Stimulated activated CD4-positive, alpha-beta T cell treated with anti-CD3 and anti-CD28 coated beads, Interleukin-1b, Interleukin-23, amount 100 ng/mL, for 4 hours (primary cell): ENCODE results near the gene TANC1.

Experiments
- DNase-seq, 2 donors: peaks; one replicate each; pipeline ENCODE4 v3.0.0-alpha.2; 2020; ENCODE audit warnings: low read depth in 2 of 2

TANC1 gene

DNA sequence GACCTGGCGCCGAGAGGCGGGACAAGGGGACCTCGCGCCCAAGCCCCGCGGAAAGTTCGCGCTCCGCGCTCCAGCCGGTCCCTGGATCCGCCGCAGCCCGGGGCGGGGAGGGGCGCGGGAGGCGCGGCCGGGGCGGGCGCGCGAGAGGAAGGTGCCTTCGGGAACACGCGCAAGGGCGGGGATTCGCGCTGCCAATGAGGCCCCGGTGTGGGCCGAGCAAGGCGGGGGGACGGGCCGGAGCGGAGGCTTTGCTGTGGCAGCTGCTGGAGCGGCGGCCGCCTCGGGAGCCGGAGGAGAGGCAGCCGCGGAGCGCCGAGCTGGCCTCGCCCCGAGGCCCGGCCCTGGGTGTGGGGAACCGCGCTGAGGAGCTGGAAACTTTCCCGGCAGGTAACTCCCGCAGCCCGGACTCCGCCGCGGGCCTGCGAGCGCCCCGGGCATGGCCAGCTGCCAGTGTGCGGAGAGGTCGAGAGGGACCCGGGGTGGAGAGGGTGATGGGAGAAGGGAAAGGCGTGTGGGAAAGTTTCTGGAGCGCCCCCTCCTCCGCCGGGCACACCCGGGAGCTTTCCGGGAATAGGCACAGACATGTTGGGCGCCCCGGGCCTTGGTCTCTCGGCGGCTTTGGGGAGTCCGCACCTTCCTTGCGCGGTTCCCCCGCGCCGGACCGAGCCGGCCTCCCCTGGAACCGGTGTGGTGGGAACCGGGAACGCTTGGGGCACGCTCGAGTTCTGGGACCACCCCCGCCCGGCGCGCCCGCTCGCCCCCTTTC, at the start of gene TANC1:
Gene TANC1, plus strand, starts transcription at position 245 of the 766 bp plus-strand sequence. CDS start 97,271 bp downstream, outside the sequence.
- DNase-seq: peak; percentile 5 to 47

DNA sequence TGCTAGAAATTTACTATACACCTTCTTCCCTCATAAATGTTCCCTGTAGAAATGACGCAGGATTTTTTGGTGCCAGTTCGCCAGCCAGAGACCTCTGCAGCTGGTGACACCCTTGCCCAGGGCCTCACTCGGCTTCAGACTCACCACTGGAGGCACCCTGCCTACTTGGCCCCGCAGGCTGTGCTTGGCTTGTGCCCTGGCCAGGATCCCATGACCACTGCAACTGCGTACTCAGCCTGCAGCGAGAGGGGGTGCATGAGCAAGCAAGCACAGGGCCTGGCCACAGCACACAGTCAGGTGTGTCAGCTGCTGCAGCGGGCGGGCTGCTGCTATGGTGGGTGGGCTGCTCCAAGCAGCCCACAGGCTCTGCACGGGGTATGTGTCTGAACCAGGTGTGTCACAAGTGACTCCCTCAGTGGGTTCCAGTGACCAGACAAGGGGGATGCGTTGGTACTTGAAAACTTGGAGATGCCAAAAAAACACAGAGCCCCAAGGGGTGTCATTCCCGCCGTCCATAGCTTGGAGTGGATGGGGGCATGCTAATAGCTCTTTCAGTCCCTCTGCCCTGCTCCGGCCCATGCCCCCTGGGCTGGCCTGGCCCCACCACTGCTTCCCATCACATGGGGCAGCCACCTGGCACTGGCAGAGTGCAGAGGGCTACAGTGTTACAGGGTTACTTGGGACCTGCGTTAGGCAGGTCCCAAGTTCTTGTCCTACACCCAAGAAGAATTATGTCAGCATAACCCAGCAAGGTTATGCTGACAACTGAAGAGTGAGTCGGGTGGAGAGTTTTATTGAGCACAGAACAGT, 46.6 kb upstream of the TANC1 start:
- no peak for DNase-seq

DNA sequence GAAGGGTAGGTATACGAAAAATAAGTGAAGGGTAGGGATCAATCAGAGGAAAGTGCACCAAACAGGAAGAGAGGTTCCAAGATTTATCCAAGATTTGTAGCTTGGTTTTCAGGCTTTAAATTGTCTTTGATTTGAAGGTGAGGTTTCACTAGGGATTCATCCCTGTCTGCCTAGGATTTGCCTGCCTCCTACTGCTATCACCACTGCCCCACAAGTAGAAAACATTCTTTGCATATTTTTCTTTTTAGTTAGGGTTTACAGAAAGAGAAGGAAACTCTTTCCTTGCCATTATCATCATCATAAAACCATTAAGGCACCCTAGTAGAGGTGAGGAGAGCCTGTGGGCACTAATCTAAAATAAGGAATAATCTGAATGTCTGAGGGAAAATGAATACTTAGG, 45.8 kb upstream of the TANC1 start:
- DNase-seq: no peak

DNA sequence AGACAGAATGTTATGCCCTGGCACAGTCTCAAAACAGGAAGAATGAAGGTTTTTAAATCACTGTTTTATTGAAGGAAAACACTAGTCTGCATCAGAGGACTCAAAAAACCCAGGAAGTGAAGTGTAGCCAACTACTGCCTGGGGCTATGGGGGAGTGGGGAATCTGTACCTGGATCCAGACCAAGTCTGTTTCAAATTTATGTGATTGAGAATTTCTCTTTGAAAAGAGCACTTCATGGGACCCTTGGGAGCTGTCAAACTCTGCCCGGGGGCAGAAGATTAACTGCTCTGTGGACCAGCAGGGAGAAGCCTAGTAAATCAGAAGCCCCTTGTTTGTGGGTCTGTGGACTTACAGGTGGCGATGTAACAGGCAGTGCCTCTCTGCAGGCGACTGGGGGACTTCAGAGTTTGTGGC, 45.3 kb upstream of the TANC1 start:
- DNase-seq: no peak

DNA sequence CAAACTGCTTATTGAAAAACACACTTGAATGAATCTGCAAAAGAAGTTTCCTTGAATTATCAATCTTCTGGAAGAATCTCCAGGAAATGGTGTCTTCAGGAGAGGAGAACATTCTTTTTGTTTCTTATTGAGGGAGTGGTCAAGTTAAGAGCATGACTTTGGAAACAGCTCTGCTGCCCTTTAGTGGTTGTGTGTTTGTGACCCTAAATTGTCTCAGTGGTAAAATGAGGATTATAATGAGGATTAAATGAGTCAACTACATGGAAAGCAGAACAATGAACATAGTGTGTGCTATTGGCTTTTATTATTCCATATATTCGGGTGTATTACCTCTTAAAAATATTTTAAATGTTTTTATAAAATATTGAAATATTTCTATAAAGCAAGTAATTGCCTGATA, 44.8 kb upstream of the TANC1 start:
- DNase-seq: no peak

DNA sequence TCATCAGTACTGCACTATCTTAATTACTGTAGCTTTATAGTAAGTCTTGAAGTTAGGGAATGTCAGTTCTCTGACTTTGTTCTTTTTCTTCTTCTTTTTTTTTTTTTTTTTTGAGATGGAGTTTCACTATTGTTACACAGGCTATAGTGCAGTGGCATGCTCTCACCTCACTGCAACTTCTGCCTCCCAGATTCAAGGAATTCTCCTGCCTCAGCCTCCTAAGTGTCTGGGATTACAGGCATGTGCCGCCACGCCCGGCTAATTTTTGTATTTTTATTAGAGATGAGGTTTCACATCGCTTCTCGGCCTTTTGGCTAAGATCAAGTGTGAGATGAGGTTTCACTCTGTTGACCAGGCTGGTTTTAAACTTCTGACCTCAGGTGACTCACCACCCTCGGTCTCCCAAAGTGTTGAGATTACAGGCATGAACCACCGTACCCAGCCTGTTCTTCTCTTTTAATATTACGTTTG, 41.9 kb upstream of the TANC1 start:
- DNase-seq: no peak

DNA sequence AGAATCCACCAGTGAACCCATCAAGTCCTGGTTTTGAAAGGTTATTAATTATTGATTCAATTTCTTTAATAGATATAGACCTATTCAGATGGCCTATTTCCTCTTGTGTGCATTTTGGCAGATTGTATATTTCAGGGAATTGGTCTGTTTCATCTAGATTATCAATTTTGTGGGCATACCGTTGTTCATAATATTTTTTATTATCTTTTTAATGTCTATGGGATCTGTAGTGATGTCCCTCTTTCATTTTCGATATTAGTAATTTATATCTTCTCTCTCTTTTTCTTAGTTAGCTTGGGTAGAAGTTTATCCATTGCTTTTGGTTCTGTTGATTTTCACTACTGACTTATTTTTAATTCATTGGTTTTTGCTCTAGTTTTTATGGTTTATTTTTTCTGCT, 39.9 kb upstream of the TANC1 start:
- no peak for DNase-seq

DNA sequence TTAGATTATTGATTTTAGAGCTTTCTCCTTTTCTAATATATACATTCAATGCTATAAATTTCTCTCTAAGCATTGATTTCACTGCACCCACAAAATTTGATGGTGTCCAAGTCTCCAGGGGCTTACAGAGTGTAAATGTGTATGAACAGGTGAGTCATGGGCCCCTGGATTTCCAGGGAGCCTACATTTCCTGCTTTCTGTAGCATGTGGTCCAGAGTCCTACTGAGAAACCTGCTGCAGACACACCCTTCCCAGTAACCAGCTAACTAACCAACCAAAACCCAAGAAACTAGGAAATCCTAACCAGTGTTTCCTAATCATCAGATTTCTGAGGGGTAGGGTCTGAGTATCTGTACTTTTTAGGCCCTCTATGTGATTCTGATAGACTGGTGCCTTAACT, 39.5 kb upstream of the TANC1 start:
- no peak for DNase-seq

DNA sequence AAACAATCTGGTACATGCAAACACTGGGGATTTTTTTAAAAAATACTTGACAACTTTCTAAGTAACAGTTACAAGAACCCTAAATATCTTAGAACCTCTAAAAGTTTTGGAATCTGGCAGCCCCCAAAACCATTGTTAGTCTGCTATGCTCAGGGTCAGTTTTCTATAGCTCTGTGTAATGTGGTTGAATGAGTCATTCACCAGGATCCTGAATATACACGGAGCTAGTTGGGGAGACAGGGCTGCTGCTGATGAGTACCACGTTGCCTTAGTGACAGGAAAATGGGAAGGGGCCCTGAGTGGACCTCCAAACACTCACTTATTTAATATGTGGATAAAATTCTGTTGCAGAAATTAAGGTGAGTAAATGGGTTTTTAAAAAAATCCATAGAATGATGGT, 36.9 kb upstream of the TANC1 start:
- DNase-seq: no peak

DNA sequence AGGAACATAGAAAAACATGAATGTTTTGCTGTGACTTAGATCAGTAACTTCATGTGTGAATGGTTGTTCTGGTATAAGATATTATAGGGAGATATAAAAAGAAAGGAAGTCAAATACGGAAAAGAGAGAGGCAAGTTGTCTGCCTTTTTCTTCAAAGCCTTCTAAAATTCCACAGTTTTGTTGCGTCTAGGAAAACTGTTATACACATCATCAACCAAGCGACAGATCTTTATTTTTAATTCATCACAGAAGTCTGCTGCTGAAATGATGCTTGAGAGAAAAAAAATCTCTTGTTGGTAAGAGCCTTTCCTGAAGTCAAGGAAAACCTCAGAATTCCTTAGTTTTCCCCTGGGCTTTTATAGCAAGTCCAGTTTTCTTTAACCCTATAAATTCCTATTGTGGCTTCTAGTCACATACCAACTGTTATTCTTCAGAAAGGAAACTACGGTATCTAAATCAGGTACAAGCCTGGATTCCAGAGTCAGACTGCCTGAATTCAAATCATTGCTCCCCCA, 36.3 kb upstream of the TANC1 start:
- no peak for DNase-seq

DNA sequence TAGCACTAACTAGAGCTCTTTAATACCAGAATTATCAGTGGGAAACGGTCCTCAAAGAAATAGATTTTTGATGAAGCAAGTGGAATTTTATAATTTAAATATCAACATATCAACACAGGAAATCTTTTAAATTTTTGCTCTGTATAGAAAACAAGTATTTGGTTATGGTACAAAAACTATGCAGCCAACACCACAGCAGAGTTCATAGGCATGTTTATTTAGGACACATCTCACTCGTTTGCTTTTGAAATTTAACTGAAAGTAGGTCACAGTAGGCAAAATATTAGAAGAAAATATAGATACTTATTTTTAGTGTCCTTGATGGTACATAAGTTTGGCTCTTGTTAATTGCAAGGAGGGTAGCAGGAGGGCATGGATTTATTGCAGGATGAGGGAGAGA, 34.3 kb upstream of the TANC1 start:
- no peak for DNase-seq

DNA sequence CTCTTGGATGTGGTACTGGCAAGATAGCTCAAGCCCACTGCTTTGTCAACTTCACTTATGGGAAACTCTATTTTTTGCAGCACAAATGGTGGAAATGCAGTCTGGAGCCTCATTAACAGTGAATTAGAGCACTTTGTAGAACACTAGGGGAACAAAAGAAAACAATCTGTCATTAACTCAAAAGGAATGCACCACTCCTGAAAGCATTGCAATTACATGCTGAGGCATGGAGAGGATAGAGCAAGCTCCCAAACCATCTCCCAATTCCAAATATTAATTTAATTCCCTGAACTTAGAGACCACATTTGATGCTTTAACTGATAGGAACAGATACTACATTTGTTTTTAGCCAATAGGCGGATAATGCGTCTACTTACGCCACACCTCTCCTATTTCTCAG, 32.8 kb upstream of the TANC1 start:
- no peak for DNase-seq

DNA sequence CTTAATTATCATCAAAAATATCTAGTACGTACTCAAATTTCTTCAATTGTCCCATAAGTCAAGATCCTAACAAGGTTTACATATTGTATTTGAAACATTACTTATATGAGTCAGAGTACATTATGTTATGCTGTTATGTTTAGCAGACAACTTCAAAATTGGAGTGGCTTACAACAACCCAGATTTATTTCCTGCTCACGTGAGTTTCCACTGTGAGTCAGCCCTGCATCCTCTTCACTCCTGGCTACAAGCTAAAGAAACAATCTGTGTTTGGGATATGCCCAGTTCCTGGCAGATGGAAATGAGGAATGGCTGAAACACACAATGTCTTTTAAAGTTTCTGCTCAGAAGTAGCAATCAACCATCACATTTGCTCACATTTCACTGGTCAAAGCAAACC, 31.5 kb upstream of the TANC1 start:
- no peak for DNase-seq

DNA sequence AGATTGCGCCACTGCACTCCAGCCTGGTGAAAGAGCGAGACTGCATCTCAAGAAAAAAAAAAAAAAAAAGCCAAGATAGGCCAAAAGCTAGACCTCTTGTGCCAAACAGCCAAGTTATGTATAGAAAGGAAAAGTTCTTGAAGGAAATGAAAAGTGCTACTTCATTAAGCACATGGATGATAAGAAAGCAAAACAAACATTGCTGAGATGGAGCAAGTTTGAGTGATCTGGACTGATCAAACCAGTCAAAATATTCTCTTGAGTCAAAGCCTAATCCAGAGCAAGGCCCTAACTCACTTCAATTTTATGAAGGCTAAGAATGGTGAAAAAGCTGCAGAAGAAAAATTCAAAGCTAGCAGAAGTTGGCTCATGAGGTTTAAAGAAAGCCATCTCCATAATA, 28.1 kb upstream of the TANC1 start:
- DNase-seq: no peak

DNA sequence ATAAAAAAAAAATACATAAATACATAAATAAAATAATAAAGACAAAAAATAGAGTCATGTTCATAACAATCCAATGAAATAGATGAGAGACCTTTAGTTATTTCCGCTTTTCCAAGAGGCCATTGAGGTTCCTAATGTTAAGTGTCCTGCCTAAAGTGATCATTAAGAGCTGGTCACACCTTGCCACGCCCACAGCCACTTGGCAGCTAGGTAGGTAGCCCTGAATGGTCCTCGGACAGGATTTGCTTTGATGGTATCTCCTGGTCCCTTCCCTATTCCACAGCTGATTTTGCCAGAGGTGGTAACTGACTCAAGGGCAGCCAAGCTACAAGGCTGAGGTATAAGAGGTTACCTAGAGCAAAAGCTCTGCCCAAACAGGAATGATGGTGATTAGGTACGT, 24.5 kb upstream of the TANC1 start:
- DNase-seq: no peak

DNA sequence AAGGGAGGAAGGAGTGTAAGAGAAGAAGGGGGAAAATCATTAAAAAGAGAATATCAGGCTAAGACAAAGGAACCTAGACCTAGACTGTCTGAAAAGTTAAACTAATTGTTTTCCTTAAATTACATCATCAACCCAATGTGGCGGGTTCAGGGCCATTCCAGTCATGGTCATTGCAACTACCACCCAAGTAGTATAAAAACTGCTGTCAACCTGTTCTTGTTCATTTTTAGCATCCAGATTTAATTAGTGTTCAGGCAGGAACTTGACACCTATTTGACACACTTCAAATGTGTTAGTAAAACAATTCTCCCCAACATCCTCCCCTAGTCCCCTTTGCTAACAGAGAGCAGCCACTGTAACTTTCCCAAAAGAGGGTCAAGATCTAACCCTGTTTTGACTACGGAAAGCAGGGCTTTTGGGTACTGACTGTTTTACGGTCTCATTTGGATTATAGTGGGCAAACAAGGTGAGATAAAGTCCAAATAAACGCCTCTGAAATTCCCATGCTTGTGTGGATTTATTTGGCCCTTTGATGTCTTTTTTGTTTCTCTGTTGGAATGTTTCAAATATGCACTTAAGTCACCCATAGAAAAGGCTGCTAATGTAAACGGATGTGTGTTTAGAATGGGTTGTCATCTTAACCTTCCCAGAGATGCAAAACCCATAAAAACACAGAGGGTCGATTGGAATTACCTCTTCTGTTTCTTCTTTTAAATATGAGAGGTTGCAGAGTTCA, 19.3 kb upstream of the TANC1 start:
- no peak for DNase-seq

DNA sequence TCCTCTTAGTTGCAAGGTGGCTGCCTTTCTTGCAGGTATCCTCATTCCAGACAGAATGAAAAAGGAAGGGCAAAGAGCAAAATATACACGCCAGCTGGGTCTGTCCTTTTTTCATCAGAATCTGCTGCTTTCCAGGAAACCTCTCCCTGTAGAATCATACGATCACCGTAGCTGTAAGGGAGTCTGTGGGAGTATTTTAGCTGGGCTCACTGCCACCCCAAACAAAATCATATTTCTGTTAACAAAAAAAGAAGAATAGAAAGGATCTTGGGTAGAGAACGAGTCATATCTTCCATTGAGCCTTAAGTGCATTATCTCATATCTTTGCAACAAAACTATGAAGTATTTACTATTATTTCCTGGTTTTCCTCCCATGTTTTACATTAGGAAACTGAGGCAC, 15.0 kb upstream of the TANC1 start:
- no peak for DNase-seq

DNA sequence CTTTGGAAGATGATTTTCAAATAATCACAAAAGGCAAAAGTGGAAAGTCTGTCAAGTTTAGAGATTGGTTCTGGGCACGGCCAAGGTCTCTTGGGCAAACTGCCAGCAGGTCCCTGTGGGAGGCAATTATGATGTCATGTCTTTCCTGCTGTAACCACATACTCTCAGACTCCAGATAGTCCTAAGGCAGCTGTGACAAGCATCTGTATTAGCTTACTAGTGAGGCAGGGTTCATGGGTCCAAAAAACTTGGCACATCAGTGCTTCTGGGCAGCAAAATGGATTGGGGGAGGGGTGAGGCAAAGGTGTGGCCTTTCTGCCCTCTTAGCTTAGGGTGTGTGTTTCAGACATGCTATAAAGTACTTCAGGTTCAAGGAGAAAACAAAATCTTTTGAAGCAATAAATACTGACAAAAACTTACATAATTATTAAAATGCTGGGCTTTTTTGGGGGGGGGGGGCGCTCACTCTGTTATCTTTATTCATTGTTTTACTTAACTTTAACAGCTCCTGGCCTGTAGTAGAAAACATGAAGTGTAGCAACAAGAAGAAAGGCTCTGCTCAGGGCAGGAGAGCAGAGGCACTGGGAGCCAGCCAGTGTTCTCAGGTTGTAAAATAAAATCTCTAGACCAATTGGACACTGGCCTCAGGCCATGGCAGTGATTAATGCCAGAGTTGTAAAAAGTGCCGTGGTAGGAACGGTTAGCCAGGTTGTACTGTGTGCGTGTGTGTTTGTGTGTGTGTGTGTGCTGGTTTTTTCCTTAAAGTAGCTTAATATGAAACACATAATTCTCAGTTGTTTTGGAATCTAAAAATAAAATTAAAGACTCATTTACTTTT, 14.3 kb upstream of the TANC1 start:
- DNase-seq: peak in 1 of 2 donors; percentile 9

DNA sequence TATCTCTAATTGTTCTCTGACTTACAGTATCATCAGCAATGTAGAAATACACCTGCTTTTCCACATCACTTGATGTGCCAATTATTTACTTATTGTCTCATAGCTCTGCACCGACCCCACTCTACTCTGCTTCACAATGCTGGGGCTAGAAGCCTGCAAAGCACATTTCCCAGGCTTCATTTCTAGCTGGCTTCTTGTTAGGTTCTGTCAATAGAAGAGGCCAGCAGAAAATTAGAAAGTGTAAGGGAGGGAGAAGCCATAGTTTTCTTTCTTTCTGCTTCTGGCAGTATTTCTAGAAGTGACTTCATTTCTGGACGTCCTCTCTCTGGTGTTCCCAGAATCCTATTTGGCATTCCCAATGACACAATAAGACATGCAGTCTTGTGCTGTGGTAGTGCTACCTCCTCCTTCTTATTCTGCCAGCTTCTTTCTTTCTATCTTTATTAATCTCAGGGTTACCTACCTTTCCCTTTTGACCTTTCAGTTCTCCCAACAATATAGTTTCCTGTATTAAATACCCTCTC, 12.5 kb upstream of the TANC1 start:
- DNase-seq: no peak

DNA sequence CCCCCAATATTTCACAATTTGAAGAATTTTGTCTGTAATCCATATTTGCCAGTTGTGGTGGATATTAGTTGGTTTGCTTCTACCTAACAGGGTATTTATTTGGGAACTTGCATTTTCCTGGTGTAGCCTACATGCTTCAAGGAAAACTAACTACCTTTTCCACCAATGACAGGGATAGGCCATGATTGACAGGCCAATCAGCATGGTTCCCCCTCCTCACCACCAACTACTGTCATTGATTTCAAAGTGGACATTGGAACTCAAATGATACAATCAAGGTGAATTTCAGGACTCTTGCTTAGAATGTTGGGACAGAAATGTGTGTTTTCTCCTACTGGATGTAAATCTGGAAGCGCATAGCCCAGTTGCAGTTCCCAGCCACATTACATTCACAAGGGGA, 10.1 kb upstream of the TANC1 start:
- no peak for DNase-seq

DNA sequence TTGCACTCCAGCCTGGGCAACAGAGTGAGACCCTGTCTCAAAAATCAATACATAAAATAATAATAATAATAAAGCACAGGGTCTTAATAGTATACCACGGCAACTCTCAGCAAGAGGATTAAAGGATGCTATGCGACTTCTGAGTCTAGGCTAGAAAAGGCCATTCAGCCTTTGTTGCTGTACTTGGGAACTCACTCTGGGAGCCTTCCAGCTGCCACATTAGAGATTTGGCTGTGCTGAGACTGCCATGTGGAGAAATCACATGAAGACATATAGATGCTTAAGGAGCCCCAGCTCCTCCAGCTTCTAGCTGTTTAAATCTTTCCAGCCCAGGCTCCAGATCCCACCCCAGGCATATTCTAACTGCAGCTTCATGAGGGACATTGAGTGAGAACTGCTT, 8.2 kb upstream of the TANC1 start:
- no peak for DNase-seq
